ENCODE results near the gene TEX38. TPM values are rescaled to one million over a fixed set of nuclear protein-coding genes. Genes with fewer than 3 reads are reported as not detected.

TEX38 gene
- total RNA-seq, 4 donors from 2014 or later = not detected

GRCh38 chr1:46676531-46676930 lies 4.9 kb downstream of the TEX38 start:
- no peaks in the 10 kb centered on the region for H3K27me3 ChIP-seq
- no peak overlapping the region for H3K27ac ChIP-seq
- H3K9me3 ChIP-seq = no peaks in the 10 kb centered on the region
- TF ChIP-seq CTCF (IDR thresholded peaks at IDR 0.05) (no peak), POLR2A (IDR thresholded peaks at IDR 0.05) (no peak)
- no peak for DNase-seq
- H3K4me3 ChIP-seq = no peak overlapping the region
- H3K4me1 ChIP-seq = no peaks in the 10 kb centered on the region
- peaks cover 0 to 49% (median 0%) of the 10 kb centered on the region in 3 donors for H3K36me3 ChIP-seq

DNA sequence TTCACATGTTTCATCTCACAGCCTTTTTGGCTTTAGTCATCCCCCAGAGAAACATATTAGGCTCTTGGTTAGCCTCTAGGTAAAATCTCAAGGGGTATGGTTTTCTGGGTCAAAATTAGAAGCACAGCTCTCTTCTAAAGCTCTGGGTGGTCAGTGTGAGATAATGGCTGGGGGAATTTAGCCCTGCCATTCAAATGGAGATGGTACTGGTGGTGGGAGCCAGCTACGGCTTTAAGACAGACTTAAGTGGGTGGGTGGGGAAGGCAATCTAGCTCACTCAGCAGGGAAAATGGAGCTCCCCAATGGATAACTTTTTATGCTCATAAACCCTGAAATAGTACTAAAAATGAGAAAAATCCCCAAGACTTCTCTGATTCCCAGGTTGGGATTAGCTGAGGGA lies 5.7 kb downstream of the TEX38 start:
- Histone ChIP-seq H3K27me3 (no peaks in the 10 kb centered on the region), H3K4me3 (no peak overlapping the region), H3K36me3 (peaks cover 0 to 54% (median 0%) of the 10 kb centered on the region in 3 donors), H3K9me3 (no peaks in the 10 kb centered on the region), H3K27ac (no peak overlapping the region), H3K4me1 (no peaks in the 10 kb centered on the region)
- DNase-seq = no peak
- TF ChIP-seq CTCF (IDR thresholded peaks at IDR 0.05) (no peak), POLR2A (IDR thresholded peaks at IDR 0.05) (no peak)

- TF ChIP-seq CTCF (IDR thresholded peaks at IDR 0.05) = no peak
- no peak for TF ChIP-seq POLR2A (IDR thresholded peaks at IDR 0.05)
- Histone ChIP-seq H3K4me1 (no peaks in the 10 kb centered on the region), H3K27ac (no peak overlapping the region), H3K9me3 (no peaks in the 10 kb centered on the region), H3K4me3 (no peak overlapping the region), H3K27me3 (no peaks in the 10 kb centered on the region), H3K36me3 (peaks cover 0 to 69% (median 0%) of the 10 kb centered on the region in 3 donors)
- DNase-seq = no peak
These were observed 8.3 kb downstream of the TEX38 start for GRCh38 chr1:46679789-46680573.

DNA sequence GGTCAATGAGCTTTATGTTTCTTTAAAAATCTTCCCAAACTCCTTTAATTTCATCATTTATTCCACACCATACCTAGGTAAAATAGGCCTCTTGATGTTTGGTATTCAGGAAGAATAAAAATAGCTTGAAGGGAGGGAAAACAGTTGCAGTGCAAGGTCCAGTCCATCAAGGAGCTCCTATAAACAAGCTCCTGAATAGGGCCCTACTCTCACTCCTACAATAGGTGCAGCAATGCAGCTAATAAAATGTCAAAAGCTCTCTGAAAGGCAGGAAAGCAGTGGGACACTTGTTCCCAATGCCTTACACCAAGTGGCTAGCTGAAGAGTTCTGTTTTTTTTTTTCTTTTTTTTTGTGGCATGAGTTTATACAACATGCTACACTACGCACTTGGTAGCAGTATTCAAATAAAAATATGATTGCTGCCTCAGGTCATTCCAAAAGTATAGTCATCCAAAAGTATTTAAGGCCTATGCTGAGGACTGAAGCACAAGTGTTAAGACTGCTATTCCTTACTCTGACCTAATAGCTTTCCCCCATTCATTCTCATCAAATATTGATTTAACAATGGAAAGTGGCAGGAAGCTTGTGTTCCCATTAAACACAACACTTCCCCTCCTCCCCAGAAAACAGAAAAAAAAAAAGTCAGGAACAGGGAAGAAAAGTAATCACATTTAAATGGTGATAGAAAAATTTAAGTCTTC lies 9.8 kb downstream of the TEX38 start:
- no peak for DNase-seq
- H3K27me3 ChIP-seq = no peaks in the 10 kb centered on the region
- no peak overlapping the region for H3K27ac ChIP-seq
- peaks cover 0 to 13% (median 3%) of the 10 kb centered on the region in 4 donors for H3K4me1 ChIP-seq
- no peaks in the 10 kb centered on the region for H3K9me3 ChIP-seq
- no peak overlapping the region for H3K4me3 ChIP-seq
- no peak for TF ChIP-seq CTCF (IDR thresholded peaks at IDR 0.05)
- no peak for TF ChIP-seq POLR2A (IDR thresholded peaks at IDR 0.05)
- peaks cover 0 to 81% (median 0%) of the 10 kb centered on the region in 3 donors for H3K36me3 ChIP-seq

GRCh38 chr1:46682064-46682463 lies 10.4 kb downstream of the TEX38 start:
- no peak for DNase-seq
- Histone ChIP-seq H3K36me3 (peaks cover 0 to 80% (median 0%) of the 10 kb centered on the region in 3 donors), H3K4me3 (no peak overlapping the region), H3K27me3 (no peaks in the 10 kb centered on the region), H3K9me3 (no peaks in the 10 kb centered on the region), H3K4me1 (peaks cover 0 to 19% (median 3%) of the 10 kb centered on the region in 4 donors), H3K27ac (no peak overlapping the region)
- TF ChIP-seq POLR2A (IDR thresholded peaks at IDR 0.05) (no peak), CTCF (IDR thresholded peaks at IDR 0.05) (no peak)
